ENCODE measurements around the gene CACYBP.
"Not testable (repeated sequence)": the region's sequence is repeated elsewhere in the genome, so short reads cannot be mapped to it uniquely, and the experiment has no call there.

Gene CACYBP

DNA sequence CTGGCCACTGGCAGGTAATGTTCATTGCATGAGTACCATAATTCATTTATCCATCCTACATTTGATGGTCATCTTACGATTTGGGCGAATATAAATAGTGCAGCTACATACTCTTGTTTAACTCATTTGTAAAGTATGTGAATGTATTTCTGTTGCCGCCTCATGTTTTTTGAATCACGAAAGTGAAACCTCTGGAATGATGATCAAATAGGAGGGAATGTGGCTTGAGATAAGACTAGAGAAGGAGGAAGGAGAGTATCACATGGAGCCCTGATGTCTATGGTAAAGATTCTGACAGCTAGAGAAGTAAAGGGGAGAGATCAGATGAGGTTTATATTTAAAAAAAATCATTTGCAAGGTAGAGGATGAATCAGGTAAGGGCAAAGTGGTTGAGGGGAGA is 15.5 kb downstream of the CACYBP start:
- DNase-seq: no peak

GRCh38 chr1:175019524-175019923 is 19.8 kb downstream of the CACYBP start:
- DNase-seq: no peak

DNA sequence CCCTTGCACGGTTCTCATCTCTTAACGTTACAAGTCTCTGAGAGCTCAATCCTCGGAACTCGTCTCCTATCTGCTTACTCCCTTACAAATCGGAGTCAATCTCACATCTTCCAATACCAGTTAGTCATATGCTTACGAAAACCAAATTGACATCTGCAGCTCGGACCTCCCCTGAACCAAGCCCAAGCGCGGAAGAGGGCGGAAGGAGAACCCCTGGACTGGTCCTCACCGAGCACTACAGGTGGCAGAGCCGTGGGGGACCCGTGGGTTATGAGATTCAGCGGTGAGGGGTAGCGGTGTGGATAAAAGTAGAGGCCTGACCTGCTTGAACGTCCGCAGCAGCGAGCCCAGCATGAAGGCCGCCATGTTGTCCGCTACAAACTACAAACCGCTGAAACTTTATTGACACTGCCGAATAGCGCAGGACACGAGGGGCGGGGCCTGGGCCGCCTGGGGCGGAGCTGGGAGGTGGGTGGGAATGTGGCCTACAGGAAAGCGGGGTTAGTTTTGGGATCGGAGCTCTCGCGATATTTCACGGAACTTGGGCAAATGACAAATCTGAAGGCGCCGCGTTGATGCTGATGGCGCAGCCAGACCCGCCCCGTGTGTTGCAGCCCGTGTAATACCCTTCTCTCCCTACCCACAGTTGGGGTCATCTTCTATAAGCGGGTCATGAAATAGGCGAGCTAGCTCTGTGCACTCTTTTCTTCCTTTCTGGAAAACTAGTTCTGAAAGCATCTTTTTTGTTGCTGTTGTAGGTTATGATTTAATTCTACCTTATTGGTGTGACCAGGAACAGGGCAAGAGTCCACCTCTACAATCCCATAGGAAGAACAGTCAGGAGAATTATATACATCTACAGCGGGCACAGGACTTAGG is 23.5 kb downstream of the CACYBP start, which contains the start of gene MRPS14:
Gene MRPS14 (minus strand): TSS at position 383 of the 879 bp plus-strand sequence. CDS start 17 bp downstream, at position 366.
- peak; percentile 98 for DNase-seq

DNA sequence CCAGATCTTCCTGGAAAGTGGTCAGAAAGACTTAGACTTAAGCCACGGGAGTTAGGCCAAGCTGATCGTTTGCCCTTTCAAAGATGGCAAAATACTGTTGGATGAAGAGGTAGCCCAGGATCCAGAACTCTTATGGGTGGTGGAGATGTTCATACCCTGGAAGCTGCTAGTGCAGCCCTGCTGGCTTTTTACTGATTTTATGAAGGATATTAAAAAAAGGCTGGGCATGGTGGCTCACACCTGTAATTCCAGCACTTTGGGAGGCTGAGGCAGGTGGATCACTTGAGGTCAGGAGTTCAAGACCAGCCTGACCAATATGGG is 24.1 kb downstream of the CACYBP start:
- not testable (repeated sequence) for DNase-seq

GRCh38 chr1:175024773-175025172 is 25.0 kb downstream of the CACYBP start:
- no peak for DNase-seq

GRCh38 chr1:175033953-175034352 is 34.2 kb downstream of the CACYBP start:
- no peak for DNase-seq

GRCh38 chr1:175034775-175035174 is 35.0 kb downstream of the CACYBP start:
- DNase-seq: no peak

- DNase-seq: no peak
These were observed 36.1 kb downstream of the CACYBP start for GRCh38 chr1:175035865-175036264.

DNA sequence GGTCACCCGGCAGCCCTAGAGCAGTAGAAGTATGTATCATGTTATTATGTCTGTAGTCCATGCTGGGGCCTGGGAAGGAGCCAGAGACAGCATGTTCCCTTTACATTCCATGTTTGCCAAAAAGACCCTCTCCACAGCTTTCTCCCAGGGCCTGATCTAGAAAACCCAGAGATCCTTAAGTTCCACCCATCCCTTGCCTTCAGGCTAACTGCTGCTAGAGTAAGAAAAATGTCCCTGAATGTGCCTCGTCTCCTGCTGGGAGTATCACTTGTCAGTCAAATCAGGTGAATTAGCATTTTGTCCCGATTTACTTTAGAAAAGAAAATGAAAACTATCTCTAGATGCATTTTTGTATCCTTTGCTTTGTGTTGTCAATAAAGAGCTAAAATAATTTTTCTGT is 36.7 kb downstream of the CACYBP start:
- no peak for DNase-seq

GRCh38 chr1:175037416-175037815 is 37.7 kb downstream of the CACYBP start:
- no peak for DNase-seq

- no peak for DNase-seq
These were observed 40.7 kb downstream of the CACYBP start for GRCh38 chr1:175040324-175040879.

DNA sequence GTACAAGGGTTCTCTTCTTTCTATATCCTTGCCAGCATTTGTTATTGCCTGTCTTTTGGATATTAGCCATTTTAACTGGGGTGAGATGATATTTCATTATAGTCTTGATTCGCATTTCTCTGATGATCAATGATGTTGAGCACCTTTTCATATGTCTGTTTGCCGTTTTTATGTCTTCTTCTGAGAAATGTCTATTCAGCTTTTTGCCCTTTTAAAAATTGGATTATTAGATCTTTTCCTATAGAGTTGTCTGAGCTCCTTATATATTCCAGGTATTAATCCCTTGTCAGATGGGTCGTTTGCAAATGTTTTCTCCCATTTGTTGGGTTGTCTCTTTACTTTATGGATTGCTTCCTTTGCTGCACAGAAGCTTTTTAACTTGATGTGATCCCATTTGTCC is 42.9 kb downstream of the CACYBP start:
- DNase-seq: no peak

- DNase-seq: no peak
These were observed 44.1 kb downstream of the CACYBP start for GRCh38 chr1:175043824-175044223.

- not testable (repeated sequence) for DNase-seq
These were observed 44.8 kb downstream of the CACYBP start for GRCh38 chr1:175044591-175044990.

DNA sequence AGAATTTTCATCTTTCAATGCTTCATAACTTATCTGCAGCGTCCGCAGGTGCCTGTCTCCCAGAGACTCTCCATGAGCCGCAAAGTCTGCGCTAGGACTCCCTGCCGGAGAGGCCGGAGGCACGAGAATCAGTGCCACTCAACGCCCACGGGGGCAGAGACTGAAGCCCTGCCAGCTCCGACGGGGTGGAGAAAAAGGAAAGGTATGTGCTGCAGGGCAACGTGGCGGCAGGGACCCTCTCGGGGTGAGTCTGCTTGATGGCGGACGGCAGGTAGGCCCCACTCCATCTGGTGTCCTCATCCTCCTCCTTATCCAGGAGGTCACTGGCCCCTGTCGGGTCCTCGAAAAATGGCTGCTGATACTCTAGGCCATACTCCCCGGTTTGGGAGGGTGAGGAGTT is 45.4 kb downstream of the CACYBP start:
- DNase-seq: no peak

DNA sequence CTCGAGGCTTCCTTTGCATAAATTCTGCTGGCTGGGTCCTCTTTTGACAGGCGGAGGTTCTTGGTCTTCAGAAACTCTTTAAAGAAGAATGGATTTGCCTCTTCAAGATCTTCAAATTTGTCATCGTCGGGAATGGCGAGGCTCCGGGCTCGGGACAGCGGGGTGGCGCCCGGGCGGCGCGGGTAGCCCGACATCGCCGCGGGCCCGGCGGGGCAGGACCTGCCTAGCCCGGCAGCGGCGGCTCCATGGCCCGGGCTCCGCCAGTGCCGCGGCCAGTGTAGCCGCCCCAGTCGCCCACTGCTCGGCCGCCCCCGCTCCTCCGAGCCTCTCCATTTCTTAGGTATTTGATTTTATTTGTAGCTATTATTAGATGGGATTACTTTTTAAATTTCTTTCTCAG is 45.8 kb downstream of the CACYBP start:
- DNase-seq: no peak

DNA sequence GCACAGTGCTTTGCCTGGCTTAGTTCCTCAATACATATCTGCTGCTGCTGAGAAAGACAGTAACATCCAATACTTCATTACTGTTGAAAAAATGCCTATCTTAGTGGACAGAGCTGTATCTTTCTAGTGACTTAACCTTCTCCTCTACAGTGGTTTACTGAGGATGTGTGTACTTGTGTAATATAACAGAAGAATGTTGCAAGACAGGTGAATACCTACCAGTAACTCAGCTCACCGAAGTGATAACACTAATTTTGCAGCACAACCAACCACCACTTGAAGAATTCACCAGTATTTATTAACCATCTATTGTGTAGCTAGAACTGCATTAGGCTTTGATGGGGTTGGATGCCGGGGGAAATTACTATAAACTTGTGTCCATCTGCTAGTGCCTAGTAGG is 51.2 kb downstream of the CACYBP start:
- DNase-seq: no peak

DNA sequence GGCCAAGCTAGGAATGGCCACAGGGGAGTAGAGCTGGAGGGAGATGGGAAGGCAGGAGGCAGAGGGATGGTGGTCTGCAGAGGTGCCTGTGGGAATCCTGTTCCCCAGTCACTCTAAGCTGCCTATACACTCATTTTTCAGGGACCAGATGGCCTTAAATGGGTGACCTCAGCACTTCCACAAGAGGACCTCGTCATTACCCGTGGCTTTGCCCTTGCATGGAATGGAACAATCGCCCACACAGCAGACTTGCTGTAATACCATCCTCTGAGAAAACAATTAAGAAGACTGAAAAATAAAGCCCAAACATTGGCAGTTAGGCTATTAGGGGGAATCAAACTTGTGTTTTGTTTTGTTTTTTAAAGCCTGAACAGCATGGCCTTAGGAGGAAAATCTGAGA is 55.0 kb downstream of the CACYBP start:
- no peak for DNase-seq

Measured in activated CD4-positive, alpha-beta T cell treated with anti-CD3 and anti-CD28 coated beads, Interleukin-2, amount 50 U/mL, for 1 hour (primary cell).